ENCODE measurements around the gene ITGA11. TPM values are rescaled to one million over a fixed set of nuclear protein-coding genes. Genes with fewer than 3 reads are reported as not detected.
A peak's percentile ranks its signal among the peaks of the same experiment; 100 is the strongest.

Gene ITGA11
- total RNA-seq, 4 donors from 2014 or later = 3.3 to 15.8 (median 8.6) TPM

DNA sequence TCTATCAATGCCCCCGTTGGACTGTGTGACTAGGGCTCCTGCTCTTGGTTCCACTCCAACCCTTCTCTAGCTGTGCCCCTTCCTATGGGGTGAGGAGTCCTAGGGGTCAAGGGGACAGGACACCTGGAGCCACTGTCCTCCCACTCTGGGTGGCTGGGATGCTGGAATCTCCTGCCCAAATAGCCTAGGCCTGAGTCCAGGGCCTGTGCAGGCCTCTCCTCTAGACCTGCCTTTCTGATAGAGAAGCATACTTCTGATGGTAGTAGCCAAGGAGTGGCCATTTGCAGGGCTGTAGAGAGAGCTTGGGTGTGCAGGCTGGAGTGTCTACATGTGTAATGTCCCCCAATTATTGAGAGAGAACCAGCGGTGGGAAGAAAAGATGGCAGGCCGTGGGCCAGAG is 54.2 kb downstream of the ITGA11 start:
- peaks cover 0 to 2% (median 0%) of the 10 kb centered on the region in 4 donors for H3K4me1 ChIP-seq
- 88% methylated on average over 3 of the region's 3 CpGs for WGBS
- no peaks in the 10 kb centered on the region for H3K36me3 ChIP-seq
- no peak overlapping the region for H3K4me3 ChIP-seq
- H3K27me3 ChIP-seq = no peaks in the 10 kb centered on the region
- no peak overlapping the region for H3K27ac ChIP-seq (replicated peaks in 1 of 4)
- intact Hi-C loops (cut with DNase I) = no loop called here
- peak; percentile 74 for DNase-seq (ENCODE audit: extremely low spot score)
- H3K9me3 ChIP-seq = no peaks in the 10 kb centered on the region
- no peak for TF ChIP-seq POLR2AphosphoS5 (IDR thresholded peaks at IDR 0.05)
- TF ChIP-seq, protein P1, sequence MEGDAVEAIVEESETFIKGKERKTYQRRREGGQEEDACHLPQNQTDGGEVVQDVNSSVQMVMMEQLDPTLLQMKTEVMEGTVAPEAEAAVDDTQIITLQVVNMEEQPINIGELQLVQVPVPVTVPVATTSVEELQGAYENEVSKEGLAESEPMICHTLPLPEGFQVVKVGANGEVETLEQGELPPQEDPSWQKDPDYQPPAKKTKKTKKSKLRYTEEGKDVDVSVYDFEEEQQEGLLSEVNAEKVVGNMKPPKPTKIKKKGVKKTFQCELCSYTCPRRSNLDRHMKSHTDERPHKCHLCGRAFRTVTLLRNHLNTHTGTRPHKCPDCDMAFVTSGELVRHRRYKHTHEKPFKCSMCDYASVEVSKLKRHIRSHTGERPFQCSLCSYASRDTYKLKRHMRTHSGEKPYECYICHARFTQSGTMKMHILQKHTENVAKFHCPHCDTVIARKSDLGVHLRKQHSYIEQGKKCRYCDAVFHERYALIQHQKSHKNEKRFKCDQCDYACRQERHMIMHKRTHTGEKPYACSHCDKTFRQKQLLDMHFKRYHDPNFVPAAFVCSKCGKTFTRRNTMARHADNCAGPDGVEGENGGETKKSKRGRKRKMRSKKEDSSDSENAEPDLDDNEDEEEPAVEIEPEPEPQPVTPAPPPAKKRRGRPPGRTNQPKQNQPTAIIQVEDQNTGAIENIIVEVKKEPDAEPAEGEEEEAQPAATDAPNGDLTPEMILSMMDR (IDR thresholded peaks at IDR 0.05) = no peak

DNA sequence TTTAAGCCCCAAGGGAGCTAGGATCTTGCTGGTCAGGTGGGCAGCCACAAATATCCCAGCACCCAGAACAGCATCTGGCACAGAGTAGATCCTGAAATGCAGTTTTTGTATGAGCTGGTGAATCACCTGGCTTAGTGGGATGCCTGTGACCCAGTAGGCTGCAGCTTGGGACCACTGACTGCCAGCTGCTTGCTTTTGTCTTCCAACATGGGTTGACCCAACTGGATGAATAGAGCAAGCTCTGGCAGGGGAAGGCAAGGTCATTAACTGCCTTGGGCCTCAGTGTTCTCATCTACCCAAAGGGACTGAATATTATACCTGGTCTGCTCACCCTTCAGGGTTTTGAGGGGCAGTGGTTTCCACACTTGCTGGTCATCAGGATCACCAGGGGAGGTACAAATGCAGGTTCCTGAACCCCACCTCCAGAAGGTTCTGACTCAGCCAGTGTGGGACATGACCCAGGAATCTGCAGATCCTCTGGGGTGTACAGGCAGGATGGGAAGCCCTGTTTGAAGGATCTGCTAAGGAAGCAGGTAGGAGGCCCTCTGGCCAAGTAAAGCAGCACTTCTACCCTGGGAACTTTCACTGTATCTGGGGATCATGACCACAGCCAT is 55.4 kb downstream of the ITGA11 start:
- H3K36me3 ChIP-seq = no peaks in the 10 kb centered on the region
- no peaks in the 10 kb centered on the region for H3K9me3 ChIP-seq
- intact Hi-C loops (cut with DNase I) = no loop called here
- H3K27me3 ChIP-seq = no peaks in the 10 kb centered on the region
- peaks cover 0 to 2% (median 0%) of the 10 kb centered on the region in 4 donors for H3K4me1 ChIP-seq
- TF ChIP-seq EP300 (IDR thresholded peaks at IDR 0.05) (no peak), POLR2AphosphoS5 (IDR thresholded peaks at IDR 0.05) (no peak), POLR2A (IDR thresholded peaks at IDR 0.05; ENCODE audit: low read depth) (no peak)
- TF ChIP-seq, protein P1 (IDR thresholded peaks at IDR 0.05) = no peak
- H3K4me3 ChIP-seq = no peak overlapping the region
- DNase-seq (ENCODE audit: extremely low spot score) = peak; percentile 74
- H3K27ac ChIP-seq (replicated peaks in 1 of 4) = no peak overlapping the region

DNA sequence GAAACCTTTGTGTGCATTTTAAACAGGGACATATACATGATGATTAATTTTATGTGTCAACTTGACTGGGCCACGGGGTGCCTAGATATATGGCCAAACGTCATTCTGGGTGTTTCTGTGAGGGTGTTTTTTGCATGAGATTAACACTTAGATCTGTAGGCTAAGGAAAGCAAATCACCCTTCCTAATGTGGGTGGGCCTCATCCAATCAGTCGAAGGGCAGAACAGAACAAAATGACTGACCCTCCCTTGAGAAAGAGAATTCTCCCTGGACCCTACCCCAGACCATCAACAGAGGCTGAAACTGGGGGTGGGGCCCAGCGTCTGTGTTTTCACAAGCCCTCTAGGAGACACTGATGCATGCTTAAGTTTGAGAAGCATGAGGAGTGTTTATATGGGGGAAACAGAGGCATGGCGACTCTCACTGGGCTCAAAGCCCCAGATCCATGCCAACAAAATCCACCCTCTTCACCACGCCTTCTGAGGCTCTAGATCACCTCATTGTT is 56.2 kb downstream of the ITGA11 start:
- no peak overlapping the region for H3K4me3 ChIP-seq
- no peaks in the 10 kb centered on the region for H3K9me3 ChIP-seq
- H3K36me3 ChIP-seq = no peaks in the 10 kb centered on the region
- no peak for TF ChIP-seq POLR2A (IDR thresholded peaks at IDR 0.05; ENCODE audit: low read depth)
- TF ChIP-seq, protein P1 (IDR thresholded peaks at IDR 0.05) = no peak
- peaks cover 0 to 2% (median 0%) of the 10 kb centered on the region in 4 donors for H3K4me1 ChIP-seq
- 90% methylated on average over 6 of the region's 6 CpGs for WGBS
- H3K27ac ChIP-seq (replicated peaks in 1 of 4) = no peak overlapping the region
- DNase-seq (ENCODE audit: extremely low spot score) = peak; percentile 45
- intact Hi-C loops (cut with DNase I) = no loop called here
- H3K27me3 ChIP-seq = no peaks in the 10 kb centered on the region

DNA sequence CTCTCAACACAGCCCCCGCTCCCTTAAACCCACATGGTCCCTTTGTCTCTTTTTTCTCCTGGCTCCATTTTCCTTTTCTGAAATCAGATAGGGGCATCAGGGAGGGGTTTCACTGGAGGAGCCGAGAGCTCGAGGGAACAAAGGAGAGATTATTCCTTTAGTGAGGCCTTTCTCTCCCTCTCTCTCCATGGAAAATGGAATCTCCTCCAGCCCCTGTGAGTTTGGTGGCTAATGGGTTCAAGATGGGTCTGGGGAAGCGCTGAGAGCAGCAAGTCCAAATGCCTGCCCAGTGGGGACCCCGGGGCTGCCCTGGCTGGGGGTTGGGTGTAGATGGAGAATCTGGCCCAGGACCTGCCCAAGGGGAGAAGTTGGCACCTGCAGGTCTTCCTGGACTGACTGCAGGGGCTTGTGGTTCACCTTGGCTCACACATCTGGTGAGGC is 56.8 kb downstream of the ITGA11 start:
- no peak overlapping the region for H3K4me3 ChIP-seq
- intact Hi-C loops (cut with DNase I) = no loop called here
- H3K9me3 ChIP-seq = no peaks in the 10 kb centered on the region
- DNase-seq (ENCODE audit: extremely low spot score) = peak; percentile 66
- no peak overlapping the region for H3K27ac ChIP-seq (replicated peaks in 1 of 4)
- TF ChIP-seq EP300 (IDR thresholded peaks at IDR 0.05) (no peak), POLR2A (IDR thresholded peaks at IDR 0.05; ENCODE audit: low read depth) (no peak), POLR2AphosphoS5 (IDR thresholded peaks at IDR 0.05) (no peak)
- TF ChIP-seq, protein P1 (IDR thresholded peaks at IDR 0.05) = no peak
- H3K4me1 ChIP-seq = peaks cover 0 to 2% (median 0%) of the 10 kb centered on the region in 4 donors
- WGBS = 88% methylated on average over 5 of the region's 5 CpGs
- H3K36me3 ChIP-seq = no peaks in the 10 kb centered on the region
- H3K27me3 ChIP-seq = no peaks in the 10 kb centered on the region
